Esophagus mucosa (tissue), 1 donor: ENCODE measurements around the gene SRSF2. TPM values are rescaled to one million over a fixed set of nuclear protein-coding genes. Genes with fewer than 3 reads are reported as not detected.
"Not testable (repeated sequence)": the region's sequence is repeated elsewhere in the genome, so short reads cannot be mapped to it uniquely, and the experiment has no call there.

Experiments
- ATAC-seq: fragments of 200-7000 bp; cut with Tn5 transposase; one replicate; pipeline ENCODE4 v1.9.1; 2020
- total RNA-seq: library from RNA; stranded (reverse); gene quantifications from one replicate; pipeline ENCODE4 v1.2.4, GENCODE V29; 2023
- donor health status: DM: yes; HTN: yes; CAD: no.

Gene SRSF2, protein sequence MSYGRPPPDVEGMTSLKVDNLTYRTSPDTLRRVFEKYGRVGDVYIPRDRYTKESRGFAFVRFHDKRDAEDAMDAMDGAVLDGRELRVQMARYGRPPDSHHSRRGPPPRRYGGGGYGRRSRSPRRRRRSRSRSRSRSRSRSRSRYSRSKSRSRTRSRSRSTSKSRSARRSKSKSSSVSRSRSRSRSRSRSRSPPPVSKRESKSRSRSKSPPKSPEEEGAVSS
- 162 TPM for total RNA-seq

DNA sequence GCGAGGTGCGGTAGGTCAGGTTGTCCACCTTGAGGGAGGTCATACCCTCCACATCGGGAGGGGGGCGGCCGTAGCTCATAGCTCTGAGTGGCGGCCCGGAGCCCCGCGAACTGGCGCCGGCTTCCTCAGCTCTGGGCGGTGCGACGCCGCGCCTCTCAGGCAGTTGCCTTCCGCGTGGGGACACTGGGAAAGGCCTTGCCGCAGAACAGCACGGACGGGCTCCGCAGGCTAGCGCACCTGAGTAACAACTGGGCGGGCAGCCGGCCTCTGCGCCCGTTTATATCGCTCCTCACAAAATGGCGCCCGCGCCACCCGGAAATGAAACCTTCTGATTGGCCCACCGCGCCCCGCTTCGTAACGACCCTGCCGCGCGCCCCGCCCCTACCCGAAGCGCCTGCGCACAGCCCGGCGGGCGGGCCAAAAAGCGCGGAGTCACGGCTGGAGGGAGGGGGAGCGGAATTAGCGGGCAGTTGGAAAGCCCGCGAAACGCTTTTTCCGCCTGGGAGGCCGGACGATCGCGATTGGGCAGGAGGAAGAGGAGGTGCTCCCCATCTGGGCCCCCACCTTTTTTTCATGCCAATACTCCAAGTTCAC lies at the start of gene SRSF2:
SRSF2 (minus strand) TSS at position 250 of the 594 bp plus-strand sequence; CDS start at position 79, 171 bp downstream.
- peak; percentile 91 for ATAC-seq

DNA sequence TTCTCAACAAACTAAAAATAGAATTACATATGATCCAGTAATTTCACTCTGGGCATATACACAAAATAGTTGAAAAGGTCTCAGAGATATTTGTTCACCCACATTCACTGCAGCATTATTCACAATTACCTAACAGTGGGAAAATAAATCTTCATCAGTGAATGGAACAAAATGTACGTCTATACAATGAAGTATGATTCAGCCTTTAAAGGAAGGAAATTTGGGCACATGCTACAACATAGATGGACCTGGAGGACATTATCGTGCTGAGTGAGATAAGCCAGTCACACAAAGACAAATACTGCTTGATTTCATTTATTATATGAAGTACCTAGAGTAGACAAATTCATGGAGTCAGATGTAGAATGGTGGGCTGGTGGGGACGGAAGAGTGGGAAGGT lies 47.8 kb upstream of the SRSF2 start:
- ATAC-seq, result peak; percentile 24

DNA sequence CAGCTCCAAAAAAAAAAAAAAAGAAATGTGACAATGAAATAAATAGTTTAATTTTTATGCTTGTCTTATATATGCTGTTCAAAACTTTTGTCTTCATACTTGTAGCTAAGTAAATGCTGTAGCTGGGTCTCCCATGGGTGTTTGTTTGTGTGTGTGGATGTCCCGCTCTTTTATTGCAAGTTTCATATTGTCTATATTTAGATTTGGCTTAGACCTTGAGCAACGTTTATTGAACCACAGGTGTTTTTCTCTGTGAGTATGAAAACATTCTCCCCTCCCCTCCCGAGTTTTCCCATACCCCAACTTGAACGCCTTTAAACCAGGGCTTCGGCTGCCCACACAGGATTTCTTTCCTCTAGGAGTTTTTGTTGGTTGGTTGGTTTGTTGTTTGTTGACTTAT lies 46.0 kb upstream of the SRSF2 start:
- no peak for ATAC-seq

DNA sequence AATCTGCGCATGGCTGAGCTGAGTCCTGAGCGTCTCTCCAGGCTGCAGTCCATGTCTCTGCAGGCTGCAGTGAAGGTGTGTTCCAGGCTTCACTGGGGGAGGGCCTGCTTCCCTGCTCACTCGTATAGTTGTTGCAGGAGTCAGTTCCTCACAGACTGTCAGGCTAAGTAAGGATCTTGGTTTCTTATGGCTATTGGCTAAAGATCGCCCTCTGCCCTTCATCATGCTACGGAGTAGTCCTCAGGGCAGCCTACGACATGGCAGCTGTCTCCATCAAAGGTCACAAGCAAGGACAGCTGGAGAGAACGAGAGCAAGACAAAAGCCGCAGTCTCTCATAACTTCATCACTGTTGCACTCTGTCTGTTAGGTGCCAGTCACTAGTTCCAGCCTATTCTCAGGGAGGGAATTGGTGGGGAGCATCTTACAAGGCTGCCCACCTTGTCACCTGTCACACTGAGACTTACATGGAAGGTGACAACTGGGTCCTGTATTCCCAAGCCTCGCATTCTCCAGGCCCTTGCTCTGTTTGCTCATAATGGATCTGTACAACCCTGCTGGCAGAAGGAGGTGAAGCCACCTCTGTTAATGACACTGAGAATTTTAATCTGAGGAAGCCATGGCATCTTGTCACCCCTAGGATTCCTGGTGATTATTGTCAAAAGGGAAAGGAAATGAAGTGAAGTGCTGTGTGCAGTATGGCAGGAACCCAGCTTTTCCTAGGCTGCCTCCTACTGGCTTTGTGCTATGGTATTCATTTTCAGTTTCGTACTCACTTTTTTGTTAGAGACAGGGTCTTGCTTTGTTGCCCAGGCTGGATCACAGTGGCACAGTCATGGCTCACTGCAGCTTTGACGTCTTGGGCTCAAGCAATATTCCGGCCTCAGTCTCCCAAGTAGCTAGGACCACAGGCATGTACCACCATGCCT lies 44.2 kb upstream of the SRSF2 start:
- ATAC-seq, result no peak

DNA sequence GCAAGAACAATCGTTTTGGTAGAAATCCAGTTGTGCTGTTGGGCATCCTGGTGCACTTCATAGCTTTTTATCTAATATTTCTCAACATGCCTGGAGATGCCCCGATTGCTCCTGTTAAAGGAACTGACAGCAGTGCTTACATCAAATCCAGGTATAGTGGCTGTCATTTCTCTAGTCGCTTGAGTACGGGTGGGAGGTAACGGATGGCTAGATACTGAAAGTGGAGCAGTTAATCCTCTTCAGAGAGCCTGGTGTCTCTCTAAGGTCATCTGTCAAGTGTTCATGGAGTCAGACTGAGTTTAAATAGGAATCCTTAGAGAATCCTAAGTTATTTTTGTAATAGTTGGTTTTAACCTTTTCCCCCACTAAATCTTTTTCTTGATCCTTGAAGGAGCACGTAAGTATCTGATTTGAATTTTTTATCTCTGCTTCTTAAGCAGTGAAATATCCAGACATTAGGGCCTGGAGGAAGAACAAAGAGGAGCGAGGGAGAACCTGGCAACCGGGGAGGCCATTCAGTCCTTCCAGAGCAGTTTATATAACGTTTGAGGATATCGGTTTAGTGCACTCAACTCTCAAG lies 38.0 kb upstream of the SRSF2 start:
- ATAC-seq, result no peak

DNA sequence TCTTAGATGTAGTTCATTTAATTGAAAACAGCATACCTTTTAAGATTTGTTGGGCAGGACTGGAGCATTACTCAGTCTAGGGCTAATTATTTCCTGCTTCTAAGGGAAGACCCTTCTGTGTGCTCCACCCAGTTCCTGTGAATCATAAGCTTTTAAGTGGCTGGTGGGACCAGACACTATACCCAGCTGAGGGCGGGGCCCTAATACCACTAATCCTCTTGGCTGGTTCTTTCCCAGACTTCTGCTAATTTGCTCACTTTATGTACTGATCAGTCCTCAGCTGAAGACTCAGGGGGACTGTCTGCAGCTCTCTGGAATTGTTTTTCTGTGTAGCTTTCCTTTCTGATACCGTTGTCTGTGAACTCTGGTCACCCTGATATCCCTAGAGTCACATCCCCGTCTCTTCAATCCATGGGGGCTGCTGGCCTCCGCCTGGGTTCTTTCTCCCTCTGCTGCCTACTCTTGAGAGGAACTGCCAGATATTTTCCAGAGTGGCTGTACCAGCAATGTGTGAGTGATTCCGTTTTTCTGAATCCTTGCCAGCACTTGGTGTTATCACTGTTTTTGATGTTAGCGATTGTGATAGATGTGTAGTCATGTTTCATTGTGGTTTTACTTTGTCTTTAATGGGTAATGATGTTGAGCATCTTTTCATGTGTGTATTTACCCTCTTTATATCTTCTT lies 35.9 kb upstream of the SRSF2 start:
- peak; percentile 98 for ATAC-seq

DNA sequence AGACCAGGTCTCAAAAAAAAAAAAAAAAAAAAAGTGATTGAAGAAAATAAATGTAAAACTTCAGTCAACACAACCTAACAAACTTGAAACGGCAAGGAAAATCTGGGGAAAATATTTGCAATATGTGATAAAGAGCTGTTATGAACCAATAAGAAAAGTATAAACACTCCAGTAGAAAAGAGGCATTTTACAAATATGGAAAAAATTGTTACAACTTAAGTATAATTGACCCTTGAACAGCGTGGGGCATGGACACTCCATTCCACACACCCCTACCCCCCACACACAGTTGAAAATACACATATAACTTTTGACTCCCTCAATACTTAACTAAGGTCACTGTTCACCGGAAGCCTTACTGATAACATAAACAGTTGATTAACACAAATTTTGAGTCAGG lies 21.4 kb upstream of the SRSF2 start:
- no peak for ATAC-seq

DNA sequence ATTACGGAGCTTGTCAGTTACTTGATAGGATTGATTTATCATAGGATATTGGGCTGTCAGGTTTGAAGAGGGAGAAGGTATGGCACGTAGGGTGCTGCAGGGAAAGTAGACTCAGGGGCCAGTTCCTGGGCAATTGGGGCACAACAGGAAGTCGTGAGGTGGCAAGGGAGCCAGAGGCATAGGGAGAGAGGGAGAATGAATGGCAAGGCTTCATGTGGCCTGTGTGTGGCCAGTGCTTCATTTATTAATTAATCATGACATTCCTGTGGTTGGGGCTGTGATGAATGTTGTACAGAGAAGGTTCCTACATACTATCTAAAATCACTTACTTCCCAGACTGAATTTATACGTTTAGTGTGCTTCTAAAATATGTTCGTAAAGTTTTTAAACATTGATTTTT lies 20.1 kb upstream of the SRSF2 start:
- ATAC-seq, result no peak

DNA sequence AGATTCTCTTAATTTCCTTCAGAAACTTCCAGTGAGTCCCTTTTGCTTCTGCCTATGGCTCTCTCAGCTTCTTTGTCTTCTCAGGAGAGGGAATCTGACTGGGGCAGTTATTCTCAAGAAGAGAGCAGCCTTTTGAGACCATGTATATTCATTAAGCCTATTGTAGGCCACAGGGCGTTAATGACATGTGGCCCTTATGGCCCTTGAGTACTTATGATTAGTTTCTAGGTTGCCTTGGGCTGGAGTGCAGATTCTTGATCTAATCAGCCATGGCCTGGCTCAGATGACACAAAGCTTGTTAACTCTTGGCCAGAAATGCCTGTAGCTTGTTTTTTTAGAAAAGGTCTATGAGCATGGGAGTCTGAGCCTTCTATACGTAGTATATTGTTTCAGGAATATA lies 18.2 kb upstream of the SRSF2 start:
- no peak for ATAC-seq

DNA sequence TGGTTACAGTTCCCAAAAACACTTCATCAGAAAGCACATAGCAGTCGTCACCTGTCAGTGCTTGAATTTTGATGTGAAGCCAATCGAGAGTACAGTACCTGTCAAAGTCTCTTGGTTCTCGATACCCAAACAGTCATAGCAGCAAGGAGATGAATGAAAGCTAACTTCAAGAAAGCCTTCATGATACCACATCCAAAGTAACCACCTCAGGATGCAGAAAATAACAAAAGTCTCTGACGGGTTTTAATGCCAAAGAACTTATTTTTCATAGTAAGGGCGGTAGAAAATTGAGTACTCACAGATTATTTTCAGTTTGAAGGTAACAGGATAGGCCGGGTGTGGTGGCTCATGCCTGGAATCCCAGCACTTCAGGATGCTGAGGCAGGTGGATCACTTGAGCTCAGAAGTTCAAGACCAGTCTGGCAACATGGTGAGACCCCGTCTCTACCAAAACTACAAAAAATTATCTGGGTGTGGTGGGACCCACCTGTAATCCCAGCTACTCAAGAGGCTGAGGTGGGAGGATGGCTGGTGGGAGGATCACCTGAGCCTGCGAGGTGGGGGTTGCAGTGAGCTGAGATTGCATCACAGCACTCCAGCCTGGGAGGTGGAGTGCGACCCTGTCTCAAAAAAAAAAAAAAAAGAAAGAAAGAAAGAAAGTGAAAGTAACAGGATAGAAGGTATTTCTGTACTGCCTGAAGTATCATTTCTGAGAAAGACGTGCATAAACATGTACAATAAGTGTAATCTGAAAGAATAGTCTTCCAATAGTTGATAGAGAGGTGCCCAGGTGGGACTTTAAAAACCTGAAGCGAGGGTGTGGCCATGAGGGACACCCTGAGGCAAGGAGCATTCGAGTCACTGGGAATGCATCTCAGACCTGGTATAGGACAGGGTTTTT lies 16.2 kb upstream of the SRSF2 start:
- peak; percentile 44 for ATAC-seq

DNA sequence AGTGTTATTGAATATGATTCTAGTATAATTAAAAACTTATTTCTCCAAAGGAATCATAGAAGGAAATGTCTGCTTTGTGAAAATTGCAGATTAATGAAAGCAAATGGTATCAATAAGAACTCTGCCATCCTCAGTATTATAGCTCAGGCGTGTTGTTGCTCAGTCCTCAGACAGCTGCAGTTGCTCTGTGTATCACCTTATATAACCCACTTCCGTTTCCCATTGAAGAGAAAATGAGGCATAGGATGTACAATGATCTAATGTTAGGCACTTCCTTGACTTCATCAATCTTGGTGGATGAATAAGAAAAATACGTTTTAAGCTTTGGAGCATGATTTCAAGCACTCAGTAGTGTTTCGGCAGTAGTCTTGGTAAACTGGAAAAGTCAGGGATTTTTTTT lies 14.9 kb upstream of the SRSF2 start:
- ATAC-seq, result peak; percentile 32

DNA sequence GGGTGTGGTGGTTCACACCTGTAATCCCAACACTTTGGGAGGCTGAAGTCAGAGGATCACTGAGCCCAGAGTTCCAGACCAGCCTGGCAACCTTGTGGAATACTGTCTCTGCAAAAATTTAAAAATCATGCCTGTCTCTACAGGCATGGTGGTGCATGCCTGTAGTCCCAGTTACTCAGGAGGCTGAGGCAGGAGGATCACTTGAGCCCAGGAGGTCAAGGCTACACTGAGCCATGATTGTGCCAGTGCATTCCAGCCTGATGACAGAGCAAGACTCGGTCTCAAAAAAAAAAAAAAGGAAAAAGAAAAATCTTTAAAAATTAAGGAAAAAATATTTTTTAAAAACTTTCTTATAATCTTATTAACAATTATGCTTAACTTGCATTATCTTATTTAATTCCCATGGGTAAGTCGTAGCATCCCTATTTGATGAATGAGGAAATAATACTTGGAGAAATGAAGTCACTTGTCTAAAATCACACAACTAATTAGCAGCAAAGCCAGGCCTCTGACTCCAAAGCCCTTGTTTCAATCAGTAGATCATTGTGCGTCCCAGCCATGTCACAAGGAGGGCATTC lies 14.4 kb upstream of the SRSF2 start:
- ATAC-seq, result no peak

DNA sequence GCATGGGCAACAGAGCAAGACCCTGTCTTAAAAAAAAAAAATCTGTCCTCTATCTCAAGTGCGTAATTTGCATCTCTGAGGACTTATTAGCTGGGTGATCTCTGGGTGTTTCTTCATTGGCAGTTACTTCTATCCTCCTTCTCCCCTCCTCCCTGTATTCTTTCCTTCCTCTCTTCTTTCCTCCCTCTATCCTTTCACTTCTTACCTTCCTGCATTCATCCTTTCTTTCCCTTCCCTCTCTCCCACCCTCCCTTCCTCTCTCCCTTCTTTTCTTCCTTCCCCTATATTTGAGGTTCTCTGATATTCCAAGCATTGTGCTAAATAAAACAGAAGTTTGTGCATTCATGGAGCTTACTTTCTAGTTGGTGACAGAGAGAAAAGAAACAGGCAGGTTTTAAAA lies 11.5 kb upstream of the SRSF2 start:
- ATAC-seq, result no peak

DNA sequence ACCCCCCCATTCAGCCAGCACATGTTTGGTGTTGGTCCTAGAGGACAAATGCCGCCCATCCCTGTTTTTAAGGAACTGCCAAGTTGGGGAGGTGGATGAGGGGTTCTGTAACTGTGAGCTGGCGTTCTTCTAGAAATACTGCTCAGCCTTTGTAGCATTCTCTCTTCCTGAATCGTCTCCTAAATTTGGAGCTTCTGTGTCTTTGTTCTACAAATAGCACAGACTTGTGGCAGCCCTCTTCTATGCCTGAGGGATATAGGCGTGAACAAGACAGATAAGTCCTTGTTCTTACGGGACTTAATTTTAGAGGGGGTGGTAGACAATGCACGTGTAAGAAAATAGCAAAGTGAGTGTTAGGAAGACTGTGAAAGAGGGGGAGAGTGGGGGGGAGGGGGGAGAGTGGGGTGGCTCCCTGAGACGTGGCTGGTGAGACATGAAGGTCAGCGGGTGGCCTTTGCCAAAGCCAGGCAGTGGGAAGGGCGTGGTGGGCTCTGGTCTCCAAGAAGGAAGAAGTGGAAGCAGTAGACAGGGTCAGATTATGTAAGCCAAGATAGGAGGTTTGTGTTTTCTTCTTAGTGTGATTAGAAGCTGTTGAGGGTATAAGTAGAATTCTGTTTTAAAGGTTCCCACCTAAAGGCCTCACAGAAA lies 10.7 kb upstream of the SRSF2 start:
- ATAC-seq, result no peak

DNA sequence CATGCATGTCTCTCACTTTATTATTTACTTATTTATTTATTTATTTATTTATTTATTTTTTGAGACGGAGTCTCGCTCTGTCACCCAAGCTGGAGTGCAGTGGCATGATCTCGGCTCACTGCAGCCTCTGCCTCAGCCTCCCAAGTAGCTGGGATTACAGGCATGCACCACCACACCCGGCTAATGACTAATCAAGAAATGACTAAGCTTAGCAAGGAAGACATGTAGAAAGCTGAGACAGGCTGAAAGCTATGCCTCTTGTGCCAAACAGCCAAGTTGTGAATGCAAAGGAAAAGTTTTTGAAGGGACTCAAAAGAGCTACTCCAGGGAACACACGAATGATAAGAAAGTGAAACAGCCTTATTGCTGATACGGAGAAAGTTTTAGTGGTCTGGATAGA lies 8.7 kb upstream of the SRSF2 start:
- ATAC-seq, result peak; percentile 51

DNA sequence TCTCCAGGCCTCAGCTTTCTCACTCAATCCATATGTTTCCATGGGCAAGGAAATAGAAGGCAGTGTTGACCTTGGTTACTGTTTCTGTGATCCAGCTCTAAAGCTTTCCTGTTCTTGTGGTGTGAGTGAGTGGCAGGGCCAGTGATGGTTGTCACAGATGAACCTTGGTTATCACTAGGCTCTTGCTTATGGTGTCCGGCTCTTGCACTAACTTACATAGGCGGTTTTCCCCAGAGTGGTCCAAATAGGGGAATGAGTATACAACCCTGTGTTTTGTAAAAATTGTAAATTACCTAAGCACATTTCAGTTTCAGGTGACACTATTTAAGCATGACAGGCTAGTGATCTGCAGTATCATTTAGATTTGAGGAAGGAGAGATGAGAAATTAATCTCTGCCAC lies 7.6 kb upstream of the SRSF2 start:
- no peak for ATAC-seq

DNA sequence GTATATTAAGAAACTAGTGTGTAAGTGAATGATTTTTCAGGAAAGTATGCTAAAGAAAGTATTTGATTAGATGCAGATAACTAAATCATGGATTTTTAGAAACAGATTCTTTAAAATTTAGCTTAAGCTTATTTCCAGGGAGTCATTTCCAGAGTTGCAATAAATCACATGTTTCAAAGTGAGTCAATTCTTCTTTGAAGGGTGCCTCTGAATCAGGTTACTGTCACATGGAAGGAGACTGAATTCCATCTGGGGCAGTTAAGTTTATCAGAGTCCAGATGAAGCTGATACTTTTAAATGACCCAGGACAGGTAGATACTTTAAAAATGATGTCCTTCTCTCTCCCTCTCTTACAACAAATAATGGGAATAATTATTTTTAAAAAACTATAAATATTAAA lies 5.8 kb upstream of the SRSF2 start:
- ATAC-seq, result no peak

DNA sequence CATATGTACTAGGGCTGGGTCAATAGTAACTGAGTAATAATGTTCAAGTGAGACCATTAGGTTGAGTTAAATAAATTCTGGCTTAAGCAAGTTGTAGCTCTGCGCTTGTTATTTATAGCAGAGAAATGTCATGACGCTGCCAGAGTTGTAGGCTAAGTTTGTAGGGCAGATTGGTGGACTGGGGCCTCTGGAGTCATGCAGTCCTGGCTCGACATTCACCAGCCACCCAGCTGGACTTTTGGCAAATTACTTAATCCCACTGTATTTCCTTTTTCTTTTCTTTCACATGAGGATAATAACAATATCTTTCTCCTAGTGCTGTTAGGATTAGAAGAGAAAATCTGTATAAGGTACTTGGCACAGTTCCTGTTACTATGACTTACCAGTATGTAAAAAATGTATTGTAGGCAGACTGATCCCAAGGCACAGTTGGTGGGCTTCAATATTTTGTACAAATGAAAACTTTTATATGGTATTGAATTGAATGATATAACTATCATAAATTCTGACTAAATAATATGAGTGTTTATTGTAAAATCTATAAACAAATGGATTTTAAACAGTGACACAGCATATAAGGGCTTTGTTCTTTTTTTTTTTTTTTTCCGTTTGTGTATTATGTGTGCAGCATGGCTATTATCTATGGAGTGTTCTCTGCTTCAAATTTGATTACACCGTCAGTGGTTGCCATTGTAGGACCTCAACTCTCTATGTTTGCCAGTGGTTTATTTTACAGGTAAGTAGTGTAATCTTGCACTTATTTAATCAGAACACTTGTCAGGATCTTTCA lies 3.4 kb upstream of the SRSF2 start:
- ATAC-seq, result no peak

DNA sequence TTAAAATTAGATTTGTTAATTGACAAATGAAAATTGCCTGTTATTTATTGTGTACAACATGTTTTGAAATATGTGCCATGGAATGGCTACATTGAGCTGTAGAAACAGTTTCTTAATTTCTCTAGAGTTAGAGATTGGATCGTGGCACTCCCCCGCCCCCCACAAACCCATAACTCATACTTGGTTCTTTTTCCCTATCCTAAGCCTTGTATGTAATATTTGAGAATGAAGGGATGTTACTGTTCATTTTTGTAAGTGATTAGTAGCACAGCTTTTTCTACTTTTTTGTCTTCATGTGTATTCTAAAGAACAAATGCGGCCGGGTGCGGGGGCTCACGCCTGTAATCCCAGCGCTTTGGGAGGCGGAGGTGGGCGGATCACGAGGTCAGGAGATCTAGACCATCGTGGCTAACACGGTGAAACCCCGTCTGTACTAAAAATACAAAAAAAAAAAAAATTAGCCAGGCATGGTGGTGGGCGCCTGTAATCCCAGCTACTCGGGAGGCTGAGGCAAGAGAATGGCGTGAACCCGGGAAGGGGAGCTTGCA lies 2.5 kb upstream of the SRSF2 start:
- ATAC-seq, result not testable (repeated sequence)

DNA sequence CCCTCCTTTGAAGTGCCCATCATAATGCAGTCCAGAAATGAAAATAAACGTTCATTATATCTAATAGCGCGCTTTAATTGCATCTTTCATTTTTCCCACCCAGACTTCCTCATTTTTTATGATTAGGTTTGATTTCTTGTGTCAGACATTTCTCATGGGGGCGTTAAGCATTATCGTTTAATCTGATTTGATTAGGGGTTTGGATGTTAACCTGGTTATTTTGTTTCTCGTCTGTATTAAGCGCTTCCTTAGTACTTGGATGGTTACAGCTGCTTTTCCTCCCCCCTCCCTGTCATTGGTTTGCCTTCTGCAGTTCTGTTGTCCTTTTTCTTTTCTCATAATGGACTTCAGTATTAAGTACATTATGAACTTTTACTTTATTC lies 1.3 kb upstream of the SRSF2 start:
- ATAC-seq, result no peak
